Neuronal stem cell (in vitro differentiated cells): ENCODE measurements around the gene CUBN.
"Not testable (repeated sequence)": the region's sequence is repeated elsewhere in the genome, so short reads cannot be mapped to it uniquely, and the experiment has no call there.

Experiments
- DNase-seq: peaks from one replicate; pipeline ENCODE4 v3.0.0-alpha.2; 2013; ENCODE audit warnings: low spot score
- H2AFZ ChIP-seq: one replicate; pipeline ENCODE4 v1.6.1; 2013; ENCODE audit warnings: mild to moderate bottlenecking, low read length, inconsistent platforms
- H2AK5ac ChIP-seq: 2 replicates; pipeline ENCODE4 v1.6.1; 2013; ENCODE audit warnings: low read depth, mild to moderate bottlenecking, inconsistent platforms, low read length, moderate library complexity, mixed read lengths
- H2BK120ac ChIP-seq: 2 replicates; pipeline ENCODE4 v1.6.1; 2013; ENCODE audit warnings: low read depth, mild to moderate bottlenecking, inconsistent platforms, low read length, moderate library complexity, mixed read lengths
- H2BK12ac ChIP-seq: one replicate; pipeline ENCODE4 v1.6.1; 2013; ENCODE audit warnings: low read length, inconsistent platforms
- H2BK15ac ChIP-seq: 2 replicates; pipeline ENCODE4 v1.6.1; 2013; ENCODE audit warnings: mild to moderate bottlenecking, low read length, inconsistent platforms, mixed read lengths
- H2BK5ac ChIP-seq: one replicate; pipeline ENCODE4 v1.6.1; 2013; ENCODE audit warnings: inconsistent platforms, mild to moderate bottlenecking, low read length, moderate library complexity
- H3K14ac ChIP-seq: one replicate; pipeline ENCODE4 v1.6.1; 2013; ENCODE audit warnings: low read length, inconsistent platforms
- H3K18ac ChIP-seq: 2 replicates; pipeline ENCODE4 v1.6.1; 2013; ENCODE audit warnings: low read length, inconsistent platforms
- H3K23ac ChIP-seq: 2 replicates; pipeline ENCODE4 v1.6.1; 2013; ENCODE audit warnings: low read depth, mild to moderate bottlenecking, mixed read lengths, low read length, inconsistent platforms; ENCODE audit not compliant: poor library complexity
- H3K27ac ChIP-seq: replicated peaks from 3 replicates; pipeline ENCODE4 v1.5.1; 2013; ENCODE audit warnings: low read length, inconsistent platforms
- H3K27me3 ChIP-seq, 3 experiments: 2 replicates each; pipeline ENCODE4 v1.6.1; 2013; ENCODE audit warnings: low read length in 3 of 3, mild to moderate bottlenecking in 2 of 3, inconsistent platforms in 1 of 3, low read depth in 1 of 3, mixed read lengths in 1 of 3, moderate library complexity in 1 of 3; ENCODE audit not compliant: control insufficient read depth in 3 of 3, insufficient read depth in 3 of 3
- H3K36me3 ChIP-seq, 2 donors: replicated peaks in 1 of 2; 2 replicates each; pipeline ENCODE4 v1.6.1; 2013; ENCODE audit warnings: low read length in 2 of 2; ENCODE audit not compliant: control insufficient read depth in 2 of 2, insufficient read depth in 2 of 2
- H3K4ac ChIP-seq: 2 replicates; pipeline ENCODE4 v1.6.1; 2013; ENCODE audit warnings: inconsistent platforms, mild to moderate bottlenecking, low read length, moderate library complexity
- H3K4me1 ChIP-seq, 2 donors: 1 replicate in 1 of 2; 2 replicates in 1 of 2; pipeline ENCODE4 v1.6.1; 2013; ENCODE audit warnings: low read length in 2 of 2, low read depth in 1 of 2; ENCODE audit not compliant: control insufficient read depth in 2 of 2, insufficient read depth in 1 of 2
- H3K4me2 ChIP-seq: one replicate; pipeline ENCODE4 v1.6.1; 2013; ENCODE audit warnings: mild to moderate bottlenecking, low read length, inconsistent platforms; ENCODE audit not compliant: insufficient read depth, poor library complexity, severe bottlenecking
- H3K4me3 ChIP-seq, 2 donors: 2 replicates each; pipeline ENCODE4 v1.5.1; 2013; ENCODE audit warnings: low read length in 2 of 2, mild to moderate bottlenecking in 2 of 2, inconsistent platforms in 1 of 2, moderate library complexity in 1 of 2
- H3K79me1 ChIP-seq: one replicate; pipeline ENCODE4 v1.6.1; 2013; ENCODE audit warnings: low read depth, mild to moderate bottlenecking, inconsistent platforms, low read length, moderate library complexity
- H3K9ac ChIP-seq: one replicate; pipeline ENCODE4 v1.6.1; 2013; ENCODE audit warnings: mild to moderate bottlenecking, low read depth, low read length, inconsistent platforms; ENCODE audit not compliant: poor library complexity
- H3K9me3 ChIP-seq, 2 donors: replicated peaks in 1 of 2; 2 replicates each; pipeline versions ENCODE3 to v1.6.1; 2013; ENCODE audit warnings: low read length in 2 of 2, mild to moderate bottlenecking in 2 of 2, inconsistent platforms in 1 of 2, low read depth in 1 of 2, mixed read lengths in 1 of 2, moderate library complexity in 1 of 2; ENCODE audit not compliant: control insufficient read depth in 2 of 2, insufficient read depth in 1 of 2
- H4K8ac ChIP-seq: one replicate; pipeline ENCODE4 v1.6.1; 2013; ENCODE audit warnings: low read depth, mild to moderate bottlenecking, inconsistent platforms, low read length, moderate library complexity
- H4K91ac ChIP-seq: one replicate; pipeline ENCODE4 v1.6.1; 2013; ENCODE audit warnings: low read length, low read depth, mild to moderate bottlenecking, inconsistent platforms; ENCODE audit not compliant: poor library complexity
- WGBS, 2 donors: extraction: QIAGEN DNeasy Blood & Tissue Kit; methylation state at CpG; one replicate each; pipeline ENCODE4 v1.1.7; 2013; ENCODE audit warnings: missing lambda C conversion rate in 2 of 2, mixed read lengths in 1 of 2; ENCODE audit not compliant: insufficient read length in 2 of 2, insufficient replicate concordance in 1 of 2; ENCODE audit errors: extremely low coverage in 2 of 2; 5-methylcytosine and 5-hydroxymethylcytosine counted together

CUBN gene

DNA sequence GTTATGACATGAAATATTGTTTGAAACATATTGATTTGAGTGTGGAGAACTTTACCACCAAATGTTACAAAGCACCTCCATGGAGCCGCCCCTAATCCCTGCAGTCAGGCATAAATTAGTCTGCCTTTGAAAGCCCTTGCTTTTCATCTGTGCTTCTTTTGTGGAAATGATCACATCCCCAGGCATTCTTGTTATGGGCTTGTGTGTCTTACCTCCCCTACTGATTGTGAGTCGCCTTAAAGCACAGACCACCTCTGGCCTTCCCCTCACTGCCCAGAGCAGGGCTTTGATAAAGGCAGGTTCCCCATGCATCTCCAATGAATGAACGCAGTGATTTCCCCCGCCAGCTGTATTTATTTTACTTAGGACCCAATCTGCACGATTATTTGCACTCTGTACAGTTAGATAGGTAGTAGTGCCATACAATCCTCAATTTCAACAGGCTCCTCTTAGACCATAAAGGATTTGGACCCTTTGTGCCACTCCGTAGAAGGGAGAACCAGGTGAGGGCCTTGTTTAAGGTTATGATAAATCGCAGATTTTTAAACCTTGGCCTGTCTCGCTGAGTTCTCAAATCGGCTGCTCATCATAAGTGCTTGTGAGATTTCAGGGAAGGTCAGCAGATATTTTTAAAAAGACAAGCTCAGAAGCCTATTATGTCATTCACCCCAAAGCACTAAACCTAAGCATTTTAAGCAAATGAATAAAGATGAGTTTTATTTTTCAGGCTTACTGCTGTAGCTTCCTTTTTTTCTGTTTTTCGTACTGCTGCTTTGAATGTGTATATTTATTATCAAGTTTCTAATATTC lies 107.8 kb downstream of the CUBN start:
- Histone ChIP-seq H4K8ac (no peak overlapping the region), H3K14ac (no peak overlapping the region), H3K4me1 (peaks cover 23 to 50% of the 10 kb centered on the region in 2 donors), H2BK120ac (no peak overlapping the region), H4K91ac (no peak overlapping the region), H3K9me3 (peaks cover 3 to 12% of the 10 kb centered on the region in 2 donors), H3K36me3 (no peaks in the 10 kb centered on the region), H3K4me3 (peak overlapping the region in 1 of 2 donors; percentile 30), H2BK5ac (no peak overlapping the region), H3K23ac (no peak overlapping the region), H2AFZ (peak overlapping the region; percentile 13), H3K27ac (peak overlapping the region; percentile 79), H3K18ac (no peak overlapping the region), H3K79me1 (no peaks in the 10 kb centered on the region), H3K27me3 (no peaks in the 10 kb centered on the region), H3K9ac (no peak overlapping the region), H2BK12ac (no peak overlapping the region), H2AK5ac (no peak overlapping the region), H2BK15ac (no peak overlapping the region), H3K4ac (no peak overlapping the region), H3K4me2 (no peak overlapping the region)
- DNase-seq: peak; percentile 60
- WGBS, 2 donors: no CpG with 5 or more reads among the region's 10 CpGs

DNA sequence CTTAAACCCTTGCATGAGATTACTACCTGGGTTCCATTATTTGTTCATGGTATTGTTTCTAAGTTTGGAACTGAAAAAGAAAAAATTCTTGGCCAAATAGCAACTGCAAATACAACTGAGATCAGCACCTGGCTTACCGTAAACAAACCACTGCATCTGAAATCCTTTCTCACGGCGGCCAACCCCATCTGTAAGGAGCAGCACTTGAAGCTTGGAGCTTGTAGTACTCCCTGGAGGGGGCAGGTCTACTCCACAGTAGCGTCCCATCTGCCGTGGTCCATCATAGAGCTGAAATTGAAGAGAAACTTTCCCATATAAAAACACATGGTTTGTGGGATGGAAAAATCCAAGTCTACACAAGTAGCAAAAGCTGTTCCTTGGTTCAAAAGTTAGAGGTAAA lies 109.9 kb downstream of the CUBN start:
- Histone ChIP-seq H3K4me3 (no peak overlapping the region), H3K23ac (no peak overlapping the region), H2AK5ac (no peak overlapping the region), H3K36me3 (no peaks in the 10 kb centered on the region), H3K9ac (no peak overlapping the region), H3K4ac (no peak overlapping the region), H3K79me1 (no peaks in the 10 kb centered on the region), H3K4me1 (peaks cover 13 to 33% of the 10 kb centered on the region in 2 donors), H3K27ac (no peak overlapping the region), H2BK15ac (no peak overlapping the region), H4K91ac (no peak overlapping the region), H3K9me3 (peaks cover 3 to 18% of the 10 kb centered on the region in 2 donors), H2BK5ac (no peak overlapping the region), H2BK120ac (no peak overlapping the region), H2AFZ (no peak overlapping the region), H2BK12ac (no peak overlapping the region), H3K14ac (no peak overlapping the region), H4K8ac (no peak overlapping the region), H3K4me2 (no peak overlapping the region), H3K27me3 (no peaks in the 10 kb centered on the region), H3K18ac (no peak overlapping the region)
- no peak for DNase-seq
- no CpG with 5 or more reads among the region's 5 CpGs for WGBS, 2 donors

DNA sequence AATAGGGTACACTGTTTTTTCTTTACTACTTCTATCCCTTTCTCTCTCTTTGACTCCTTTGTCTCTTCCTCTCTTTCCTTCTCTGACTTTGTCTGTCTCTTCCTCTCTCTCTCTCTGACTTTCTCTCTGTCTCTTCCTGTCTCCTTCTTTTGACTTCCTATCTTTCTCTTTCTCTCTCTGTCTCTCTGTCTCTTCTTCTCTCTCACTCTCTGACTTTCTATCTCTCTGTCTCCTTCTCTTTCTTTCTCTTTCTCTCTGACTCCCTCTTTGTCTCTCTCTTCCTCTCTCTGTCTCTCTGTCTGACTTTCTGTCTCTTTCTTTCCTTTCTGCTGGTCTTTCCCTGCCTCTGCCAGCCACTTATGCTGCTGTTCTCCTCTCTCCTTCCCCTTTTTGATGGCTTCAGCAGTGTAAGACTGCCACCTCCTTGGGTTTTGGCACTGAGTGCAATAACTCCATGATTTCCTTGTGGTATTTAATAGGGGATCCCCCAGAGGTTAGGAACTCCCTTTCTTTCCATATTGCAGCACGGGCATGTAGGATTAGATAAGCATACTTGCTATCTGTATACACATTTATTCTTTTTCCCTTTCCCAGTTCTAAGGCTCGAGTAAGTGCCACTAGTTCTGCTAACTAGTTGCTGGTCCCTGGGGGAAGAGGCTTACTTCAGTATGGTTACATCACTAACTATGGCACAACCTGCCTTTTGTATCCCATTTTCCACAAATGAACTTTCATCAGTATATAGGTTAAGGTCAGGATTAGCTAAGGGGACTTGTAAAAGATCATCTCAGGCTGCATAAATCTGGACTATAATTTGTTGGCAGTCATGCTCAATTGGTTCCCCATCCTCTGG lies 116.3 kb downstream of the CUBN start:
- not testable (repeated sequence) for H3K4ac ChIP-seq, H3K18ac ChIP-seq, DNase-seq, H3K4me2 ChIP-seq, H2BK5ac ChIP-seq, H2AK5ac ChIP-seq, H2BK12ac ChIP-seq, H3K27me3 ChIP-seq, H3K36me3 ChIP-seq, H3K4me1 ChIP-seq, H3K9ac ChIP-seq, H3K4me3 ChIP-seq, H4K8ac ChIP-seq, H2AFZ ChIP-seq, H3K14ac ChIP-seq, H2BK15ac ChIP-seq, H3K79me1 ChIP-seq, H3K23ac ChIP-seq, H3K27ac ChIP-seq, H2BK120ac ChIP-seq, H4K91ac ChIP-seq
- H3K9me3 ChIP-seq: peaks cover 0 to 24% of the 10 kb centered on the region in 2 donors
- no CpG with 5 or more reads among the region's 2 CpGs for WGBS, 2 donors

- not testable (repeated sequence) for H4K91ac ChIP-seq, H2AK5ac ChIP-seq, DNase-seq, H2AFZ ChIP-seq, H2BK15ac ChIP-seq, H3K4me3 ChIP-seq, H2BK12ac ChIP-seq, H3K14ac ChIP-seq, H3K23ac ChIP-seq, H3K9ac ChIP-seq, H2BK5ac ChIP-seq, H3K27ac ChIP-seq, H3K4me2 ChIP-seq, H3K27me3 ChIP-seq, H4K8ac ChIP-seq, H3K36me3 ChIP-seq, H3K4ac ChIP-seq, H3K18ac ChIP-seq, H2BK120ac ChIP-seq, H3K79me1 ChIP-seq
- peaks cover 0 to 24% of the 10 kb centered on the region in 2 donors for H3K9me3 ChIP-seq
- H3K4me1 ChIP-seq: peaks cover 0 to 12% of the 10 kb centered on the region in 2 donors
Observed at GRCh38 chr10:17012731-17013130, 116.9 kb downstream of the CUBN start.
